H1 (cell line): ENCODE measurements around the gene TSPAN15. TPM values are rescaled to one million over a fixed set of nuclear protein-coding genes. Genes with fewer than 3 reads are reported as not detected.

Experiments used
- CTCF ChIA-PET: fragments of 300-600 bp; sonication (Branson Sonifier 250); formaldehyde crosslinking; loops from one replicate; lab custom pipeline; 2021; ENCODE audit not compliant: partially characterized antibody; lab: Charles Lee
- POLR2A ChIA-PET: fragments of 300-600 bp; sonication (Branson Sonifier 250); formaldehyde crosslinking; loops from one replicate; lab custom pipeline; 2021; ENCODE audit warnings: inconsistent platforms; ENCODE audit not compliant: partially characterized antibody; lab: Charles Lee
- DNase-seq, 2 experiments: peaks; one replicate each; pipeline versions ENCODE4 v3.0.0 to v3.0.0-alpha.2; 2010 to 2022; ENCODE audit warnings: low spot score in 2 of 2, low read depth in 1 of 2, mixed read lengths in 1 of 2
- FAIRE-seq: peaks from 2 replicates; lab custom pipeline; 2011; peaks lifted over from hg19 to GRCh38; lab: Jason Lieb, UNC
- H2AFZ ChIP-seq: 2 replicates; pipeline ENCODE4 v1.8.1; 2012; ENCODE audit warnings: low read length, inconsistent platforms
- H2AK5ac ChIP-seq: 2 replicates; pipeline ENCODE4 v1.6.1; 2013; ENCODE audit warnings: low read depth, low read length
- H2BK120ac ChIP-seq: replicated peaks from 2 replicates; pipeline ENCODE3; 2013; ENCODE audit warnings: low read depth, low read length, inconsistent platforms
- H2BK12ac ChIP-seq: 2 replicates; pipeline ENCODE4 v1.6.1; 2013; ENCODE audit warnings: low read depth, low read length
- H2BK15ac ChIP-seq: 2 replicates; pipeline ENCODE4 v1.6.1; 2013; ENCODE audit warnings: low read length
- H2BK20ac ChIP-seq: 2 replicates; pipeline ENCODE4 v1.6.1; 2013; ENCODE audit warnings: low read length
- H2BK5ac ChIP-seq: 2 replicates; pipeline ENCODE4 v1.6.1; 2013; ENCODE audit warnings: low read depth, low read length
- H3K14ac ChIP-seq: 2 replicates; pipeline ENCODE4 v1.6.1; 2013; ENCODE audit warnings: inconsistent platforms; ENCODE audit not compliant: insufficient read length
- H3K18ac ChIP-seq: 2 replicates; pipeline ENCODE4 v1.6.1; 2013; ENCODE audit warnings: low read length; ENCODE audit errors: extremely low read depth
- H3K23ac ChIP-seq: 2 replicates; pipeline ENCODE4 v1.6.1; 2013; ENCODE audit warnings: inconsistent platforms; ENCODE audit not compliant: insufficient read length
- H3K23me2 ChIP-seq: 2 replicates; pipeline ENCODE4 v1.6.1; 2013; ENCODE audit warnings: low read depth, low read length
- H3K27ac ChIP-seq: 2 replicates; pipeline ENCODE4 v1.6.1; 2011; ENCODE audit warnings: low read depth, low read length, inconsistent platforms
- H3K27me3 ChIP-seq, 4 experiments: replicated peaks in 1 of 4; 1 replicate in 1 of 4; 2 replicates in 3 of 4; pipeline versions ENCODE4 v1.6.1 to v1.8.1; 2011 to 2013; ENCODE audit warnings: low read length in 3 of 4, mild to moderate bottlenecking in 3 of 4, inconsistent platforms in 2 of 4, mixed read lengths in 2 of 4, moderate library complexity in 1 of 4; ENCODE audit not compliant: control insufficient read depth in 3 of 4, insufficient read depth in 3 of 4; ENCODE audit errors: extremely low read depth in 1 of 4
- H3K36me3 ChIP-seq, 4 experiments: 2 replicates each; pipeline versions ENCODE4 v1.6.1 to v1.8.1; 2011 to 2013; ENCODE audit warnings: mild to moderate bottlenecking in 4 of 4, low read length in 3 of 4, moderate library complexity in 2 of 4, control low read depth in 1 of 4, inconsistent platforms in 1 of 4; ENCODE audit not compliant: insufficient read depth in 4 of 4, control insufficient read depth in 2 of 4
- H3K4ac ChIP-seq: replicated peaks from 2 replicates; pipeline ENCODE3; 2013; ENCODE audit warnings: low read length, low read depth, mixed read lengths, inconsistent platforms; ENCODE audit not compliant: insufficient read length
- H3K4me1 ChIP-seq, 4 experiments: replicated peaks in 1 of 4; 1 replicate in 1 of 4; 2 replicates in 3 of 4; pipeline versions ENCODE4 v1.6.1 to v1.8.1; 2011 to 2013; ENCODE audit warnings: low read length in 3 of 4, inconsistent platforms in 2 of 4, mixed read lengths in 1 of 4; ENCODE audit not compliant: insufficient read depth in 4 of 4, control insufficient read depth in 3 of 4
- H3K4me2 ChIP-seq, 2 experiments: 2 replicates each; pipeline versions ENCODE4 v1.6.1 to v1.8.1; 2011 to 2013; ENCODE audit warnings: low read depth in 2 of 2, low read length in 2 of 2, control low read depth in 1 of 2, inconsistent platforms in 1 of 2, mild to moderate bottlenecking in 1 of 2; ENCODE audit not compliant: insufficient read depth in 1 of 2
- H3K4me3 ChIP-seq, 4 experiments: fragments of 200-600, 300-600 bp in 1 of 4; sonication (generic), shearing (Covaris generic), sonication (Bioruptor Twin) in 1 of 4; 2 replicates each; pipeline versions ENCODE4 v1.5.1 to v1.8.1; 2011 to 2016; ENCODE audit warnings: low read length in 4 of 4, low read depth in 3 of 4, control low read depth in 2 of 4, inconsistent platforms in 2 of 4, mild to moderate bottlenecking in 2 of 4, mixed read lengths in 1 of 4, moderate library complexity in 1 of 4; ENCODE audit not compliant: insufficient read depth in 2 of 4; ENCODE audit errors: extremely low read depth in 1 of 4
- H3K56ac ChIP-seq: replicated peaks from 2 replicates; pipeline ENCODE3; 2013; ENCODE audit warnings: low read depth, mild to moderate bottlenecking, mixed read lengths, low read length, inconsistent platforms; ENCODE audit not compliant: insufficient read length
- H3K79me1 ChIP-seq: 2 replicates; pipeline ENCODE4 v1.6.1; 2013; ENCODE audit warnings: low read depth, low read length, control low read depth
- H3K79me2 ChIP-seq, 2 experiments: 2 replicates each; pipeline versions ENCODE4 v1.6.1 to v1.8.1; 2012 to 2013; ENCODE audit warnings: low read length in 2 of 2, mild to moderate bottlenecking in 2 of 2, inconsistent platforms in 1 of 2; ENCODE audit not compliant: insufficient read depth in 2 of 2, control insufficient read depth in 1 of 2
- H3K9ac ChIP-seq, 4 experiments: replicated peaks in 1 of 4; 1 replicate in 1 of 4; 2 replicates in 3 of 4; pipeline versions ENCODE4 v1.6.1 to v1.8.1; 2011 to 2013; ENCODE audit warnings: low read depth in 3 of 4, low read length in 3 of 4, control low read depth in 2 of 4, mild to moderate bottlenecking in 2 of 4, moderate library complexity in 2 of 4, inconsistent platforms in 1 of 4; ENCODE audit errors: extremely low read depth in 1 of 4
- H3K9me3 ChIP-seq, 2 experiments: 2 replicates each; pipeline versions ENCODE4 v1.6.1 to v1.8.1; 2012 to 2013; ENCODE audit warnings: mild to moderate bottlenecking in 2 of 2, moderate library complexity in 2 of 2, control low read depth in 1 of 2, inconsistent platforms in 1 of 2, low read depth in 1 of 2, low read length in 1 of 2, mixed read lengths in 1 of 2; ENCODE audit not compliant: insufficient read depth in 2 of 2
- H4K20me1 ChIP-seq, 2 experiments: replicated peaks in 1 of 2; 2 replicates each; pipeline versions ENCODE3 to v1.8.1; 2011 to 2013; ENCODE audit warnings: inconsistent platforms in 2 of 2, low read length in 2 of 2, mild to moderate bottlenecking in 1 of 2; ENCODE audit not compliant: insufficient read depth in 2 of 2, control insufficient read depth in 1 of 2
- H4K5ac ChIP-seq: 2 replicates; pipeline ENCODE4 v1.6.1; 2013; ENCODE audit warnings: low read length, low read depth, mixed read lengths, inconsistent platforms; ENCODE audit not compliant: insufficient read length
- H4K8ac ChIP-seq: 2 replicates; pipeline ENCODE4 v1.8.0; 2013; ENCODE audit warnings: mild to moderate bottlenecking, moderate library complexity, low read length, inconsistent platforms; ENCODE audit not compliant: insufficient read depth; ENCODE audit errors: extremely low read depth
- H4K91ac ChIP-seq: replicated peaks from 2 replicates; pipeline ENCODE3; 2013; ENCODE audit warnings: low read length, mixed read lengths, inconsistent platforms; ENCODE audit not compliant: insufficient read length
- CHD1 ChIP-seq: IDR thresholded peaks from 2 replicates; pipeline ENCODE4 v1.6.1; 2012; ENCODE audit warnings: low read depth, low read length, improper control_type of control experiment
- GABPA ChIP-seq: IDR thresholded peaks from 2 replicates; pipeline ENCODE4 v1.6.1; 2011; ENCODE audit warnings: mild to moderate bottlenecking, low read length, moderate library complexity, borderline replicate concordance; ENCODE audit not compliant: insufficient read depth
- GTF2F1 ChIP-seq: IDR thresholded peaks from 2 replicates; pipeline ENCODE4 v1.6.1; 2012; ENCODE audit warnings: low read depth, low read length, improper control_type of control experiment, borderline replicate concordance
- JUN ChIP-seq: IDR thresholded peaks from 2 replicates; pipeline ENCODE4 v1.6.1; 2011; ENCODE audit warnings: low read depth, mild to moderate bottlenecking, improper control_type of control experiment, low read length
- NRF1 ChIP-seq: IDR thresholded peaks from 2 replicates; pipeline ENCODE4 v1.6.1; 2011; ENCODE audit warnings: mild to moderate bottlenecking, low read depth, low read length, improper control_type of control experiment
- RNF2 ChIP-seq: fragments of 200-900, 300-1000 bp; sonication (generic); IDR thresholded peaks from 2 replicates; pipeline ENCODE4 v1.7.1; 2016; ENCODE audit warnings: borderline replicate concordance, low read depth, mild to moderate bottlenecking, antibody characterized with exemption, low read length; ENCODE audit not compliant: poor library complexity, severe bottlenecking; ENCODE audit errors: missing control alignments
- SIX5 ChIP-seq: IDR thresholded peaks from 2 replicates; pipeline ENCODE4 v1.6.1; 2011; ENCODE audit warnings: mild to moderate bottlenecking, low read depth, low read length
- SP1 ChIP-seq: IDR thresholded peaks from 2 replicates; pipeline ENCODE4 v1.6.1; 2011; ENCODE audit warnings: low read depth, low read length
- SRF ChIP-seq: IDR thresholded peaks from 2 replicates; pipeline ENCODE4 v1.6.1; 2011; ENCODE audit warnings: mild to moderate bottlenecking, low read depth, low read length, moderate library complexity
- TEAD4 ChIP-seq: IDR thresholded peaks from 2 replicates; pipeline ENCODE4 v1.6.1; 2012; ENCODE audit warnings: low read depth, low read length, inconsistent platforms, mixed read lengths
- WGBS, 2 experiments: shearing (Covaris generic) in 1 of 2; methylation state at CpG; one replicate each; pipeline versions ENCODE4 v1.1.6 to v1.1.7; 2013 to 2015; ENCODE audit warnings: low lambda C conversion rate in 2 of 2, mixed read lengths in 2 of 2, inconsistent platforms in 1 of 2, low coverage in 1 of 2, missing lambda C conversion rate in 1 of 2; ENCODE audit not compliant: insufficient replicate concordance in 2 of 2, insufficient coverage in 1 of 2, insufficient read length in 1 of 2; ENCODE audit errors: extremely low coverage in 1 of 2, missing lambda C conversion rate in 1 of 2; 5-methylcytosine and 5-hydroxymethylcytosine counted together
- polyA plus RNA-seq, 7 experiments: library from polyadenylated mRNA; depleted of rRNA in 3 of 7; stranded (reverse) in 5 of 7; unstranded in 2 of 7; fragments of >200 nt in 5 of 7; fragments of 200-250 nt in 2 of 7; gene quantifications; 1 replicate in 5 of 7; 2 replicates in 1 of 7; 4 replicates in 1 of 7; pipeline versions ENCODE4 v1.2.1 to v1.2.3, GENCODE V29; 2011 to 2013; ENCODE audit warnings: missing spikeins in 2 of 7, mixed read lengths in 2 of 7
- total RNA-seq: library from RNA; stranded (reverse); fragmentation: NEBNext Ultra II Directional; extraction: Animal tissue kit (Norgen Biotek cat#: 25700); gene quantifications from 2 replicates; pipeline ENCODE4 v1.2.1, GENCODE V29; 2021
- TF ChIP-seq, protein P1 (sequence below): IDR thresholded peaks from 2 replicates; pipeline ENCODE4 v1.6.1; 2012; ENCODE audit warnings: inconsistent platforms
- TF ChIP-seq, protein P2 (sequence below): IDR thresholded peaks from 2 replicates; pipeline ENCODE4 v1.6.1; 2012; ENCODE audit warnings: low read length, inconsistent platforms

TSPAN15 gene
- total and polyA plus RNA-seq, 2 of the 8 experiments (the other 6 are each of a cell fraction or from before 2014, with no cell fraction given): 9.7 to 20.0 TPM

DNA sequence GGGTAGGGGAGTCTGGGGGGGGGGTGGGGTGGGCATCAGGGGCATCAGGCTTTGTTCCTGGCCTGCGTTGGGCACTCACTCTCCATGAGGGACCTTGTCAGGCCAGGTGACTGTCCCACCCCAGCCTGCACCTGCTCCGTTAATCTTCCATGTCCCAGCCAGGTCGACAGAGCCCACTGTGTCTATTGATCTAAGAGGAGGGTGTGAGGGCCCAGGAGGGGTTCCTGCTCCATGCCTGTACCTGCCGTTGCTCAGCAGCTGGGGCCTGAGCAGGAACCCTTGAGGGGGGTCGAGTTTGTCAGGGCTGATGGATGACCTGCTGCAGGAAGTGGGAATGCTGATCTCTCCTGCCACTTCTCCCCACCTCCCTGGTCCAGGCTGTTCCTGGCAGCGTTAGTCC is 103.3 kb downstream of the TSPAN15 start:
- no peak overlapping the region for H3K4me3 ChIP-seq
- no peak overlapping the region for H4K91ac ChIP-seq
- H3K14ac ChIP-seq: no peak overlapping the region
- H3K27me3 ChIP-seq: no peaks in the 10 kb centered on the region; a peak in 3 of 7 replicates
- H3K27ac ChIP-seq: no peak overlapping the region
- POLR2A ChIA-PET: no interaction called here
- H3K36me3 ChIP-seq: no peaks in the 10 kb centered on the region
- H2BK20ac ChIP-seq: no peak overlapping the region
- no peak overlapping the region for H4K8ac ChIP-seq
- H3K79me2 ChIP-seq: 0 out of 4 replicates have a peak, but pooled peaks cover 0 to 3% of the 10 kb centered on the region in 2 experiments
- H3K4me1 ChIP-seq: peaks cover 0 to 3% (median 1%) of the 10 kb centered on the region in 4 experiments; a peak in 4 of 7 replicates
- H2BK12ac ChIP-seq: no peak overlapping the region
- H3K23ac ChIP-seq: no peak overlapping the region
- H3K9me3 ChIP-seq: peaks cover 10 to 11% of the 10 kb centered on the region in 2 experiments; a peak in 3 of 4 replicates
- H3K4me2 ChIP-seq: no peak overlapping the region
- no peak overlapping the region for H4K5ac ChIP-seq
- H3K79me1 ChIP-seq: no peaks in the 10 kb centered on the region
- CTCF ChIA-PET: interaction anchor here (0.7 to 47.4 kb wide), 6 partner anchors 9 to 86 kb away, joined by 3 to 578 read pairs (median 4); no protein-coding TSS in a partner anchor
- no peak overlapping the region for H2BK15ac ChIP-seq
- DNase-seq (no peak), FAIRE-seq (no peak)
- H3K18ac ChIP-seq: no peak overlapping the region
- H3K4ac ChIP-seq: no peak overlapping the region
- H4K20me1 ChIP-seq: no peaks in the 10 kb centered on the region
- no peak overlapping the region for H3K56ac ChIP-seq
- H3K9ac ChIP-seq: no peak overlapping the region
- H3K23me2 ChIP-seq: no peaks in the 10 kb centered on the region
- H2AK5ac ChIP-seq: no peak overlapping the region
- 76% methylated on average over 4 of the region's 6 CpGs; no CpG with 5 or more reads in 1 of the 2 experiments for WGBS, 2 experiments
- H2BK5ac ChIP-seq: no peak overlapping the region
- H2AFZ ChIP-seq: no peak overlapping the region
- H2BK120ac ChIP-seq: no peak overlapping the region
- TF ChIP-seq TEAD4 (no peak), SIX5 (no peak), CHD1 (no peak), NRF1 (no peak), JUN (no peak), SP1 (no peak), RNF2 (no peak), SRF (no peak), GABPA (no peak), GTF2F1 (no peak)
- TF ChIP-seq, protein P1, sequence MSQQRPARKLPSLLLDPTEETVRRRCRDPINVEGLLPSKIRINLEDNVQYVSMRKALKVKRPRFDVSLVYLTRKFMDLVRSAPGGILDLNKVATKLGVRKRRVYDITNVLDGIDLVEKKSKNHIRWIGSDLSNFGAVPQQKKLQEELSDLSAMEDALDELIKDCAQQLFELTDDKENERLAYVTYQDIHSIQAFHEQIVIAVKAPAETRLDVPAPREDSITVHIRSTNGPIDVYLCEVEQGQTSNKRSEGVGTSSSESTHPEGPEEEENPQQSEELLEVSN: no peak
- TF ChIP-seq, protein P2, sequence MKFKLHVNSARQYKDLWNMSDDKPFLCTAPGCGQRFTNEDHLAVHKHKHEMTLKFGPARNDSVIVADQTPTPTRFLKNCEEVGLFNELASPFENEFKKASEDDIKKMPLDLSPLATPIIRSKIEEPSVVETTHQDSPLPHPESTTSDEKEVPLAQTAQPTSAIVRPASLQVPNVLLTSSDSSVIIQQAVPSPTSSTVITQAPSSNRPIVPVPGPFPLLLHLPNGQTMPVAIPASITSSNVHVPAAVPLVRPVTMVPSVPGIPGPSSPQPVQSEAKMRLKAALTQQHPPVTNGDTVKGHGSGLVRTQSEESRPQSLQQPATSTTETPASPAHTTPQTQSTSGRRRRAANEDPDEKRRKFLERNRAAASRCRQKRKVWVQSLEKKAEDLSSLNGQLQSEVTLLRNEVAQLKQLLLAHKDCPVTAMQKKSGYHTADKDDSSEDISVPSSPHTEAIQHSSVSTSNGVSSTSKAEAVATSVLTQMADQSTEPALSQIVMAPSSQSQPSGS: no peak
